ENCODE measurements around the gene TM4SF18. TPM values are rescaled to one million over a fixed set of nuclear protein-coding genes. Genes with fewer than 3 reads are reported as not detected.

Gene TM4SF18
- total and polyA plus RNA-seq, 2 experiments from 2014 or later, result 1.6 to 2.0 TPM

DNA sequence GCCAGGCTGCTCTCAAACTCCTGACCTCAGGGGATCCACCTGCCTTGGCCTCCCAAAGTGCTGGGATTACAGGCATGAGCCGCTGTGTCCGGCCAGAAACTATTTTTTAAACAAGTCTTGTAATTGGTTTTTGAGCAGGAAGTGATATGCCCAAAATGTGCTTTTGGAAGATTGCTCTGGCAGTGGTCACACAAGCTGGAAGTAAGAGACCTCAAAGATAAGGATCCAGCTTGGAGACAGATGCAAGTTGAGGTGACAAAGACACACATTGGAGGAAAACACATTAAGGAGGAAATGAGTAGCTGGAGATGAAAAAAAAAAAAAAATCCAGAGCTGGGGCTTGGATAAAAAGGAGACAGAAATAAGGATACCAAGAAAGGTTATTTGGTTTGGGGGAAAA is 6.3 kb downstream of the TM4SF18 start:
- Mint-ChIP-seq H3K4me3 (no peak overlapping the region), H3K9me3 (no peaks in the 10 kb centered on the region), H3K36me3 (ENCODE audit: low read depth) (no peaks in the 10 kb centered on the region; the same call in 2 of the 3 replicates), H3K4me1 (peaks cover 3% of the 10 kb centered on the region; the same call in 2 of the 3 replicates), H3K27me3 (ENCODE audit: insufficient read depth, low read depth, poor library complexity) (peaks cover 6% of the 10 kb centered on the region), H3K27ac (no peak overlapping the region)
- Histone ChIP-seq H3K4me1 (ENCODE audit: insufficient read depth) (peaks cover under 1% of the 10 kb centered on the region; the same call in 1 of the 2 replicates), H4K20me1 (replicated peaks; ENCODE audit: insufficient read depth) (no peaks in the 10 kb centered on the region), H3K27ac (ENCODE audit: low read depth) (no peak overlapping the region), H2AFZ (0 out of 2 replicates have a peak overlapping the region, but pooled peaks have one; percentile 16), H3K79me2 (replicated peaks; ENCODE audit: insufficient read depth) (no peaks in the 10 kb centered on the region), H3K4me2 (no peak overlapping the region), H3F3A (replicated peaks; ENCODE audit: low read depth) (no peaks in the 10 kb centered on the region), H3K36me3 (ENCODE audit: insufficient read depth) (no peaks in the 10 kb centered on the region), H3K27me3 (ENCODE audit: insufficient read depth) (no peaks in the 10 kb centered on the region), H3K4me3 (no peak overlapping the region), H3K9me2 (ENCODE audit: insufficient read depth) (0 out of 2 replicates have a peak, but pooled peaks cover 3% of the 10 kb centered on the region)
- ATAC-seq (no peak), DNase-seq (ENCODE audit: low spot score) (no peak)
- TF ChIP-seq EZH2phosphoT487 (IDR thresholded peaks at IDR 0.05; ENCODE audit: unreplicated experiment), result no peak
- TF ChIP-seq, protein P1, sequence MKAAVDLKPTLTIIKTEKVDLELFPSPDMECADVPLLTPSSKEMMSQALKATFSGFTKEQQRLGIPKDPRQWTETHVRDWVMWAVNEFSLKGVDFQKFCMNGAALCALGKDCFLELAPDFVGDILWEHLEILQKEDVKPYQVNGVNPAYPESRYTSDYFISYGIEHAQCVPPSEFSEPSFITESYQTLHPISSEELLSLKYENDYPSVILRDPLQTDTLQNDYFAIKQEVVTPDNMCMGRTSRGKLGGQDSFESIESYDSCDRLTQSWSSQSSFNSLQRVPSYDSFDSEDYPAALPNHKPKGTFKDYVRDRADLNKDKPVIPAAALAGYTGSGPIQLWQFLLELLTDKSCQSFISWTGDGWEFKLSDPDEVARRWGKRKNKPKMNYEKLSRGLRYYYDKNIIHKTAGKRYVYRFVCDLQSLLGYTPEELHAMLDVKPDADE (IDR thresholded peaks at IDR 0.05), result no peak
- TF ChIP-seq, protein P2, sequence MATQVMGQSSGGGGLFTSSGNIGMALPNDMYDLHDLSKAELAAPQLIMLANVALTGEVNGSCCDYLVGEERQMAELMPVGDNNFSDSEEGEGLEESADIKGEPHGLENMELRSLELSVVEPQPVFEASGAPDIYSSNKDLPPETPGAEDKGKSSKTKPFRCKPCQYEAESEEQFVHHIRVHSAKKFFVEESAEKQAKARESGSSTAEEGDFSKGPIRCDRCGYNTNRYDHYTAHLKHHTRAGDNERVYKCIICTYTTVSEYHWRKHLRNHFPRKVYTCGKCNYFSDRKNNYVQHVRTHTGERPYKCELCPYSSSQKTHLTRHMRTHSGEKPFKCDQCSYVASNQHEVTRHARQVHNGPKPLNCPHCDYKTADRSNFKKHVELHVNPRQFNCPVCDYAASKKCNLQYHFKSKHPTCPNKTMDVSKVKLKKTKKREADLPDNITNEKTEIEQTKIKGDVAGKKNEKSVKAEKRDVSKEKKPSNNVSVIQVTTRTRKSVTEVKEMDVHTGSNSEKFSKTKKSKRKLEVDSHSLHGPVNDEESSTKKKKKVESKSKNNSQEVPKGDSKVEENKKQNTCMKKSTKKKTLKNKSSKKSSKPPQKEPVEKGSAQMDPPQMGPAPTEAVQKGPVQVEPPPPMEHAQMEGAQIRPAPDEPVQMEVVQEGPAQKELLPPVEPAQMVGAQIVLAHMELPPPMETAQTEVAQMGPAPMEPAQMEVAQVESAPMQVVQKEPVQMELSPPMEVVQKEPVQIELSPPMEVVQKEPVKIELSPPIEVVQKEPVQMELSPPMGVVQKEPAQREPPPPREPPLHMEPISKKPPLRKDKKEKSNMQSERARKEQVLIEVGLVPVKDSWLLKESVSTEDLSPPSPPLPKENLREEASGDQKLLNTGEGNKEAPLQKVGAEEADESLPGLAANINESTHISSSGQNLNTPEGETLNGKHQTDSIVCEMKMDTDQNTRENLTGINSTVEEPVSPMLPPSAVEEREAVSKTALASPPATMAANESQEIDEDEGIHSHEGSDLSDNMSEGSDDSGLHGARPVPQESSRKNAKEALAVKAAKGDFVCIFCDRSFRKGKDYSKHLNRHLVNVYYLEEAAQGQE (IDR thresholded peaks at IDR 0.05; ENCODE audit: unreplicated experiment), result no peak
- no peak for TF ChIP-seq POLR2AphosphoS5 (IDR thresholded peaks at IDR 0.05; ENCODE audit: low read depth)
- TF ChIP-seq, protein P3, sequence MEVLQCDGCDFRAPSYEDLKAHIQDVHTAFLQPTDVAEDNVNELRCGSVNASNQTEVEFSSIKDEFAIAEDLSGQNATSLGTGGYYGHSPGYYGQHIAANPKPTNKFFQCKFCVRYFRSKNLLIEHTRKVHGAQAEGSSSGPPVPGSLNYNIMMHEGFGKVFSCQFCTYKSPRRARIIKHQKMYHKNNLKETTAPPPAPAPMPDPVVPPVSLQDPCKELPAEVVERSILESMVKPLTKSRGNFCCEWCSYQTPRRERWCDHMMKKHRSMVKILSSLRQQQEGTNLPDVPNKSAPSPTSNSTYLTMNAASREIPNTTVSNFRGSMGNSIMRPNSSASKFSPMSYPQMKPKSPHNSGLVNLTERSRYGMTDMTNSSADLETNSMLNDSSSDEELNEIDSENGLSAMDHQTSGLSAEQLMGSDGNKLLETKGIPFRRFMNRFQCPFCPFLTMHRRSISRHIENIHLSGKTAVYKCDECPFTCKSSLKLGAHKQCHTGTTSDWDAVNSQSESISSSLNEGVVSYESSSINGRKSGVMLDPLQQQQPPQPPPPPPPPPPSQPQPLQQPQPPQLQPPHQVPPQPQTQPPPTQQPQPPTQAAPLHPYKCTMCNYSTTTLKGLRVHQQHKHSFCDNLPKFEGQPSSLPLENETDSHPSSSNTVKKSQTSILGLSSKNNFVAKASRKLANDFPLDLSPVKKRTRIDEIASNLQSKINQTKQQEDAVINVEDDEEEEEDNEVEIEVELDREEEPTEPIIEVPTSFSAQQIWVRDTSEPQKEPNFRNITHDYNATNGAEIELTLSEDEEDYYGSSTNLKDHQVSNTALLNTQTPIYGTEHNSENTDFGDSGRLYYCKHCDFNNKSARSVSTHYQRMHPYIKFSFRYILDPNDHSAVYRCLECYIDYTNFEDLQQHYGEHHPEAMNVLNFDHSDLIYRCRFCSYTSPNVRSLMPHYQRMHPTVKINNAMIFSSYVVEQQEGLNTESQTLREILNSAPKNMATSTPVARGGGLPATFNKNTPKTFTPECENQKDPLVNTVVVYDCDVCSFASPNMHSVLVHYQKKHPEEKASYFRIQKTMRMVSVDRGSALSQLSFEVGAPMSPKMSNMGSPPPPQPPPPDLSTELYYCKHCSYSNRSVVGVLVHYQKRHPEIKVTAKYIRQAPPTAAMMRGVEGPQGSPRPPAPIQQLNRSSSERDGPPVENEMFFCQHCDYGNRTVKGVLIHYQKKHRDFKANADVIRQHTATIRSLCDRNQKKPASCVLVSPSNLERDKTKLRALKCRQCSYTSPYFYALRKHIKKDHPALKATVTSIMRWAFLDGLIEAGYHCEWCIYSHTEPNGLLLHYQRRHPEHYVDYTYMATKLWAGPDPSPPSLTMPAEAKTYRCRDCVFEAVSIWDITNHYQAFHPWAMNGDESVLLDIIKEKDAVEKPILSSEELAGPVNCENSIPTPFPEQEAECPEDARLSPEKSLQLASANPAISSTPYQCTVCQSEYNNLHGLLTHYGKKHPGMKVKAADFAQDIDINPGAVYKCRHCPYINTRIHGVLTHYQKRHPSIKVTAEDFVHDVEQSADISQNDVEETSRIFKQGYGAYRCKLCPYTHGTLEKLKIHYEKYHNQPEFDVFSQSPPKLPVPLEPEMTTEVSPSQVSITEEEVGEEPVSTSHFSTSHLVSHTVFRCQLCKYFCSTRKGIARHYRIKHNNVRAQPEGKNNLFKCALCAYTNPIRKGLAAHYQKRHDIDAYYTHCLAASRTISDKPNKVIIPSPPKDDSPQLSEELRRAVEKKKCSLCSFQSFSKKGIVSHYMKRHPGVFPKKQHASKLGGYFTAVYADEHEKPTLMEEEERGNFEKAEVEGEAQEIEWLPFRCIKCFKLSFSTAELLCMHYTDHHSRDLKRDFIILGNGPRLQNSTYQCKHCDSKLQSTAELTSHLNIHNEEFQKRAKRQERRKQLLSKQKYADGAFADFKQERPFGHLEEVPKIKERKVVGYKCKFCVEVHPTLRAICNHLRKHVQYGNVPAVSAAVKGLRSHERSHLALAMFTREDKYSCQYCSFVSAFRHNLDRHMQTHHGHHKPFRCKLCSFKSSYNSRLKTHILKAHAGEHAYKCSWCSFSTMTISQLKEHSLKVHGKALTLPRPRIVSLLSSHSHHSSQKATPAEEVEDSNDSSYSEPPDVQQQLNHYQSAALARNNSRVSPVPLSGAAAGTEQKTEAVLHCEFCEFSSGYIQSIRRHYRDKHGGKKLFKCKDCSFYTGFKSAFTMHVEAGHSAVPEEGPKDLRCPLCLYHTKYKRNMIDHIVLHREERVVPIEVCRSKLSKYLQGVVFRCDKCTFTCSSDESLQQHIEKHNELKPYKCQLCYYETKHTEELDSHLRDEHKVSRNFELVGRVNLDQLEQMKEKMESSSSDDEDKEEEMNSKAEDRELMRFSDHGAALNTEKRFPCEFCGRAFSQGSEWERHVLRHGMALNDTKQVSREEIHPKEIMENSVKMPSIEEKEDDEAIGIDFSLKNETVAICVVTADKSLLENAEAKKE (CRISPR knock-in tag; IDR thresholded peaks at IDR 0.05), result no peak
- no peak for TF ChIP-seq ZNF114 (CRISPR knock-in tag; IDR thresholded peaks at IDR 0.05)
- TF ChIP-seq ZNF331 (CRISPR knock-in tag; IDR thresholded peaks at IDR 0.05; ENCODE audit: low read depth), result no peak
- TF ChIP-seq JUNB (IDR thresholded peaks at IDR 0.05; ENCODE audit: unreplicated experiment), result no peak
- TF ChIP-seq STAT1 (IDR thresholded peaks at IDR 0.05; ENCODE audit: unreplicated experiment), result no peak
- no peak for TF ChIP-seq CREB1 (CRISPR knock-in tag; IDR thresholded peaks at IDR 0.05; ENCODE audit: low read depth)
- no peak for TF ChIP-seq EZH2 (IDR thresholded peaks at IDR 0.05; ENCODE audit: low read depth, unreplicated experiment)
